Right renal cortex interstitium (tissue), 3 donors: ENCODE data around the gene PCNT. TPM values are rescaled to one million over a fixed set of nuclear protein-coding genes. Genes with fewer than 3 reads are reported as not detected.
A peak's percentile ranks its signal among the peaks of the same experiment; 100 is the strongest.

Source experiments
- DNase-seq, 3 donors: peaks; one replicate each; pipeline ENCODE4 v3.0.0-alpha.2; 2013; ENCODE audit warnings: low read depth in 3 of 3, low spot score in 2 of 3
- polyA plus RNA-seq, 3 donors: library from polyadenylated mRNA; unstranded; fragments of 120-200 nt; gene quantifications; one replicate each; pipeline ENCODE4 v1.2.1, GENCODE V29; 2013; ENCODE audit not compliant: insufficient read length in 3 of 3

The PCNT gene
- 10 to 100 TPM; 27.2 to 32.5 (median 29.3) TPM for polyA plus RNA-seq

DNA sequence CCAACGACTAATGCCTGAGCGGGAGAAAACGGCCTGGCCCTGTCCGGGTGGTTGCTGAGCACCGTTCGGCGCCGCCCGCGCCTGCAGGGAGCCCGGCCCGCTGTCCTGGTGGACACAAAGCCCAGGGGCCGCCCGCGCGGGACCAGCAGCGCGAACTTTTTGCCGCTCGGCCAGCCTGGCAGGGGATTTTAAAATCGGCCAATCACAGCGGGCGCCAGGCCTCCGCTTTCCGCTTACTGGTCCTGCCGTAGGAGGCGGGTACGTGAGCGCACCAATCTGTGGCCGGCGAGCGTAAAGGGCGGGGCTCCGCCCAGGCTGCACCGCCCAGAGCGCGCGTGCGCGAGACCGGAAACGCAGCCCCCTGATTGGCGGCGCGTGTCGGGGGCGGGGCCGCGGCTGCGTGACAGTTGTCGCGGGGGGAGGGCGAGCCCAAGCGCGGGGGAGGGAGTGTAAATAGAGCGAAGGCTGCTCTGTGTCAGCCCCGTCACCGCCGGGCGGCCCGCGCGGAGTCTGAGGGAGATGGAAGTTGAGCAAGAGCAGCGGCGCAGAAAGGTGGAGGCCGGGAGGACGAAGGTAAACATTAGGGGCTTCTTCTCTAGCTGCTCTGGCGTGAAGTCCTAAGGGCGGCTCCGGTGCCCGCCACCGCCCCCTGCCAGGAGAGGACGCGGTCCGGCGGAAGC is at the start of gene PCNT, which contains the start of gene C21orf58:
TSS of gene PCNT (plus strand) at position 447 of the 680 bp plus-strand sequence. CDS start at position 520, 73 bp downstream.
TSS of gene C21orf58 (minus strand) at position 161 of the 680 bp plus-strand sequence. CDS start 1,132 bp downstream, outside the sequence.
- peak; percentile 91 to 93 (median 91) for DNase-seq

GRCh38 chr21:46274797-46275390 is 49.1 kb upstream of the PCNT start:
- no peak for DNase-seq

DNA sequence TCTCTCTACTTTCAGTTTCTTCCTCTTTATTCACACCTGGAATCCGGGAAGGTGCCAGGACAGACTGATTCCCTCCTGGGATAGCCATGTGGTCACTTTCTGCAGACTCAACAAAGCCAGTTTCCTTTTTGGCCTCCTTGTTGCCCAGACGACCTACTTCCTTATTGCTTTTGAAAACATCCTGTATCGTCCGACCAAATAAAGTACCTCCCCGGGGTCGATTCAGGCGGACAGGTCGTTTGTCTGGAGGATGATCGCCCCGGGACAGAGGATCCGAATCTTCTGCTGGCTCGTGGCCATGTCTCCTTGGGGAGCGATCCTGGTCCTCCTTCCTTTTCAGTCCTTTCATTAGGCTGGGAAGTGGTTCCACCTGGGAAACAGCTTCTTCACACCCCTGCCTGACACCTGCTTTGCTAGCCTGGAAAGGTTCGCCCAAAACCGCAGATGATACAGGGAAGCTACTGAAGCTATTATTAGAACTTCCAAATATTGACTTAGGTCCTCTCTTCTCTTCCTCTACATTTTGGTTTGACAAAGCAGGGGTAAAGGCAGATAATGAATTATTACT is 39.8 kb upstream of the PCNT start:
- no peak for DNase-seq

- DNase-seq: no peak
Observed at GRCh38 chr21:46284733-46285132, 39.2 kb upstream of the PCNT start.

DNA sequence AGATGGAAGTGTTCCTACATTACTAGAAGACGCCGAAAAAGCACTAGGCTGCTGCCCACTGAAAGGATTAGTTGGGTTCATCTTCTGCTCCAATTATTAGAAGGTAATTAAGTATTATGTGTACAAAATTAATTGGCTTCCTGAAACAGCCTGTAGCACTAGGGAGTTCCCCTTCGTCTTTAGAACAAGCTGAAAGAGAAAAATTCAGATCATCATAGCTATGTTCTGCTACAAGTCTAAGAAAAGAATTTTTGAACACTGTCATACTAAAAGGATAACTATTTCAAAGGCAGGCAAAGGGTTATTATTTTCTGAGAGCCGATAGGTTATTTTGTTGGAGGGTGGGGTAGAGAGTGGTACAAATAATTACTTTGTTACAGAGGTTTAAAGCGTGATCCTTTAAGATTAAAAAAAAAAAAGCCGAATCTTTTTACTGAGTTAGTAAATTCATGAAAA is 38.7 kb upstream of the PCNT start, which contains the start of gene MCM3AP:
TSS of gene MCM3AP (minus strand) at position 406 of the 456 bp plus-strand sequence. CDS start at position 81, 325 bp downstream.
- no peak for DNase-seq

- peak in 2 of 3 donors; percentile 72 to 84 for DNase-seq
Observed at GRCh38 chr21:46285761-46286647, 38.0 kb upstream of the PCNT start, which contains the start of gene YBEY. TSS of gene YBEY (plus strand) at chr21:46286342. CDS start at chr21:46286914, 572 bp downstream.

DNA sequence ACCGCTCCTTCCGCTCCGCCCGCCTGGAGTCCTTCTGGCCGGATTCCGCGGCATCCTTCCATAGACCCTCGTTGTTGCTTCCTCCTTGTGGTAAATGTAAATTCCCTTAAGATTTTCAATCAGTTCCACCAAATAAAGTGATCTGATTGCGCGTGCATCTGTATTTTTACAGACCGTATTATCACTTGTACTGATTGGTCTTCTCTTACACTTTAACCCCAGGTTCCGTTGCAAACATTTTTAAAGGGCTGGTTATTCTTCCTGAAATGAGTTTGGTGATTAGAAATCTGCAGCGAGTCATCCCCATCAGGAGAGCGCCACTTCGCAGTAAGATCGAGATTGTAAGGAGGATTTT is 37.3 kb upstream of the PCNT start:
- DNase-seq: peak in 1 of 3 donors; percentile 42

DNA sequence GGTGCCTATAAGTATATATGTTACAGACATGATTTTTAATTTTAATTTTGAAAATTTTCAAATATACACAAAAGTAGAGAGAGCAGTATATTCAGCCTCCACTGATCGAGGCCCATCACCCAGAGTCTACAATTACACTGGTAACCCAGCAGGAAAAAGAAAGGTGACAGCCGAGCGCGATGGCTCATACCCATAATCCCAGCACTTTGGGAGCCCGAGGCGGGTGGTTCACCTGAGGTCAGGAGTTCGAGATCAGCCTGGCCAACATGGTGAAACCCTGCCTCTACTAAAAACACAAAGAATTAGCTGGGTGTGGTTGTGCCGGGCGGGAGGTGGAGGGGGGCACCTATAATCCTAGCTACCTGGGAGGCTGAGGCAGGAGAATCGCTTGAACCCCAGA is 36.4 kb upstream of the PCNT start:
- no peak for DNase-seq

DNA sequence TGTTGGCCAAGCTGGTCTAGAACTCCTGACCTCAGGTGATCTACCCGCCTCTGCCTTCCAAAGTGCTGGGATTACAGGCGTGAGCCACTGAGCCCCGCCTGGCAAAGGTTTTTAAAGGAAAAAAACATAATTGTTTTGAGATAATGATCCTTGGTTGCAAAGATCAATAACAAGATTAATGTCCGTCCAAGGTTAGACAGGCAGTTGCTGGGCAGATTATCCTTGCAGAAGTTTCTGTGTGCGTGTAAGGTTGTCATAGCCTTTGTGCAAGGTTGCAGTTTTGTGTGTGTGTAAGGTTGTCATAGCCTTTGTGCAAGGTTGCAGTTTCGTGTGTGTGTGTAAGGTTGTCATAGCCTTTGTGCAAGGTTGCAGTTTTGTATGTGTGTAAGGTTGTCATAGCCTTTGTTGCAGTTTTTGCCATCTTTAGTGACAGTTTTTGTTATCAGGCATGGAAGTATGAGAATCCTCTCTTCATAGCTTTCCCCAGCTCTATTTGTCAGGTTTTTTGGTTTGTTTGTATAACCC is 34.2 kb upstream of the PCNT start:
- DNase-seq: no peak

- no peak for DNase-seq
Observed at GRCh38 chr21:46291561-46291960, 32.4 kb upstream of the PCNT start.

GRCh38 chr21:46294647-46295176 is 29.2 kb upstream of the PCNT start:
- no peak for DNase-seq

DNA sequence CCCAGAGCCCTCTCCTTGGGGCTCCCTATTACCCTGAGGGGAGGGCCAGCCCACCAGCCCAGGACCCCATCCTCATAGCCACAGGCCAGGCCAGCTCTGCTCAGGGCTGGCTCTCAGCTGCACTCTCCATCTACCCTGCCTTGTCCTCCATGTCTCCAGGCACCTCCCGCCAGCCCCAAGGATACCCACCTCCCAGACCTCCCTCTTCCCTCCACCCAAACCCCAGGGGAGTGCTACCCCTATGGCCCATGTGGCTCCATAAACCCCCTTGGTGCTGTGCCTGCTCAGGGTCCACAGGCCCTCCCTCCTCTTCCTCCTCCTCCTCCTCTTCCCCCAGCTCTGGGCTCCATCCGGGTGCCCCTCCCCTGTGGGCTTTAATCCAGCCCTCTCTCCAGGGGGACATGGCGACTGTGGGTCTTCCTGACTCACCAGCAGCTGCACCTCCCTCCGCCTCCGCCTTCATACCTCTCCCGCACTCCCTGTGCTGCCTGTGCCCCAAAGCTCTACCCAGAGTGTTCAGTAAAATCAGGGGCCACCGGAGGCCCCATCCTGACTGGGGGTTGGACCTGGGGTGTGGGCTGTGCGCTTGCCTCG is 28.7 kb upstream of the PCNT start:
- DNase-seq: no peak

- peak in 2 of 3 donors; percentile 38 to 48 for DNase-seq
Observed at GRCh38 chr21:46295996-46296752, 27.8 kb upstream of the PCNT start.

DNA sequence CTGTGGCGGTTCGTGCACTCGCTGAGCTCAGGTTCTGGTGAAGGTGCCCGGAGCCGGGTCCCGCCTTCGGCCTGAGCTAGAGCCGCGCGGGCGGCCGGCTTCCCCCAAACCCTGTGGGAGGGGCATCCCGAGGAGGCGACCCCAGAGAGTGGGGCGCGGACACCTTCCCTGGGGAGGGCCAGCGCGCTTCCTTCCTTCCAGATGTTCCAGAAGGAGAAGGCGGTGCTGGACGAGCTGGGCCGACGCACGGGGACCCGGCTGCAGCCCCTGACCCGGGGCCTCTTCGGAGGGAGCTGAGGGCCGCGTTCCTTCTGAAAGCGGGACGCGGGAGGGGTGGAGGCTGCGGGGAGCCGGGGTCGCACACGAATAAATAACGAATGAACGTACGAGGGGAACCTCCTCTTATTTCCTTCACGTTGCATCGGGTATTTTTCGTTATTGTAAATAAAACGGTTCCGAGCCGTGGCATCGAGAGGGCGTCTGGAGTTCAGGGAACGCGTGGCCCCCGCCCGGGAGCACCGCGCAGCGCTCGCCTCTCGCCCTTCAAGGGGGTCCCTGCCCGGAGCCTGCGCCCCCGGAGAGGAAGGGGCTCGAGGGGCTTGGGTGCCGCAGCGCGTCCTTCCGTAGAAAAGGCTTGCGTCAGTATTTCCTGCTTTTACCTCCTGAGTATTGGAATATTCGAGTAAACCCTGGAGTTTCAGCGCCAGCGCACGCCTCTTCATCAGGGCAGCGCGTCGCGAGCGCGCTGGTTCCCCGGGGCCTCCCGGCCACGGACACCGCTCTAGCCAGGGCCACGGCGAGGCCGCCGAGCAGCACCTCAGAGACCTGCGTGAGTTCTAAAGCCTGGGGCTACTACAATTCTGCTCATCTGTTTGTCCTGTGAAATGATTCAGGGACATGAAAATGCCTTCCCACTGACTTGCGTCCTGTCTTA is 26.4 kb upstream of the PCNT start:
- peak in 1 of 3 donors; percentile 21 for DNase-seq

GRCh38 chr21:46299167-46299566 is 24.8 kb upstream of the PCNT start:
- no peak for DNase-seq

GRCh38 chr21:46301759-46302158 is 22.2 kb upstream of the PCNT start:
- DNase-seq: no peak

- DNase-seq: no peak
Observed at GRCh38 chr21:46304437-46304836, 19.5 kb upstream of the PCNT start.

DNA sequence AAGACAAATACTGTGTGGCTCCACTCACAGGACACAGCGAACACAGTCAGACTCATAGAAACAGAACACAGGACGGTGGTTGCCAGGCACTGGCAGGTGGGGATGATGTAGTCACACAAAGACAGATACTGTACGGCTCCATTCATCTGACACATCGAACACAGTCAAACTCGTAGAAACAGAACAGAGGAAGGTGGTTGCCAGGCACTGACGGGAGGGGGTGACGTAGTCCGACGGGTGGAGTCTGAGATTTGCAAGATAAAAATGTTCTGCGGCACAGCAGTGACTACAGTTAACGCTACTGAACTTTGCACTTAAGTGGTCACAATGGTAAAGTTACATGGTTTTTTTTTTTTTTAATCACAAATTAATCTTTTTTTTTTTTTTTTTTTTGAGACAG is 19.0 kb upstream of the PCNT start:
- no peak for DNase-seq
